BE2C (cell line): ENCODE results near the gene SERGEF. TPM values are rescaled to one million over a fixed set of nuclear protein-coding genes. Genes with fewer than 3 reads are reported as not detected.

Experiments used
- DNase-seq: peaks from one replicate; pipeline ENCODE4 v3.0.0-alpha.2; 2020
- H3K27me3 ChIP-seq: fragments of 250-450 bp; sonication (Bioruptor Pico); 2 replicates; pipeline ENCODE4 v1.5.1; 2020; ENCODE audit warnings: mild to moderate bottlenecking
- H3K36me3 ChIP-seq: fragments of 250-450 bp; sonication (Bioruptor Pico); 2 replicates; pipeline ENCODE4 v1.5.1; 2020; ENCODE audit warnings: mild to moderate bottlenecking
- H3K4me1 ChIP-seq: fragments of 250-450 bp; sonication (Bioruptor Pico); 2 replicates; pipeline ENCODE4 v1.5.1; 2020
- H3K4me3 ChIP-seq: 2 replicates; pipeline ENCODE4 v1.5.1; 2011; ENCODE audit warnings: low read depth, low read length
- H3K9me3 ChIP-seq: fragments of 250-450 bp; sonication (Bioruptor Pico); 2 replicates; pipeline ENCODE4 v1.5.1; 2020
- CTCF ChIP-seq: IDR thresholded peaks from 2 replicates; pipeline ENCODE4 v1.5.1; 2012; ENCODE audit warnings: mild to moderate bottlenecking, low read depth, low read length
- polyA plus RNA-seq: library from polyadenylated mRNA; unstranded; fragments of >200 nt; gene quantifications from one replicate; pipeline ENCODE4 v1.2.1, GENCODE V29; 2012; ENCODE audit warnings: low read depth, missing spikeins; ENCODE audit not compliant: insufficient read length, insufficient read depth

SERGEF gene
- polyA plus RNA-seq: 13.5 TPM

GRCh38 chr11:18012906-18013781 is at the start of gene SERGEF:
Gene SERGEF (minus strand): TSS chr11:18013047. CDS start chr11:18013010, 37 bp downstream.
- H3K4me3 ChIP-seq: peak within 1 kb of the TSS; percentile 72
- H3K36me3 ChIP-seq: no peaks in the 10 kb centered on the region

GRCh38 chr11:18061351-18061750 is 48.5 kb upstream of the SERGEF start:
- Histone ChIP-seq H3K9me3 (no peaks in the 10 kb centered on the region), H3K27me3 (no peaks in the 10 kb centered on the region), H3K4me1 (no peaks in the 10 kb centered on the region), H3K36me3 (no peaks in the 10 kb centered on the region), H3K4me3 (no peak overlapping the region)
- TF ChIP-seq CTCF: no peak
- no peak for DNase-seq

More at GRCh38 chr11:18012906-18013781, at the start of gene SERGEF:
- peaks cover 6% of the 10 kb centered on the region; the same call in 1 of the 2 replicates for H3K27me3 ChIP-seq
- H3K9me3 ChIP-seq: no peaks in the 10 kb centered on the region
- no peaks in the 10 kb centered on the region for H3K4me1 ChIP-seq
- TF ChIP-seq CTCF: no peak
- peak; percentile 90 for DNase-seq

- H3K4me1 ChIP-seq: no peaks in the 10 kb centered on the region
- no peaks in the 10 kb centered on the region for H3K36me3 ChIP-seq
- no peak for DNase-seq
- no peaks in the 10 kb centered on the region for H3K27me3 ChIP-seq
- no peak overlapping the region for H3K4me3 ChIP-seq
- no peak for TF ChIP-seq CTCF
- no peaks in the 10 kb centered on the region for H3K9me3 ChIP-seq
These were observed 43.8 kb upstream of the SERGEF start for GRCh38 chr11:18056561-18057181.

GRCh38 chr11:18054511-18055103 is 41.8 kb upstream of the SERGEF start:
- no peak overlapping the region for H3K4me3 ChIP-seq
- H3K27me3 ChIP-seq: no peaks in the 10 kb centered on the region
- DNase-seq: no peak
- H3K9me3 ChIP-seq: no peaks in the 10 kb centered on the region
- no peak for TF ChIP-seq CTCF
- H3K36me3 ChIP-seq: no peaks in the 10 kb centered on the region
- H3K4me1 ChIP-seq: no peaks in the 10 kb centered on the region

- Histone ChIP-seq H3K36me3 (no peaks in the 10 kb centered on the region), H3K4me1 (no peaks in the 10 kb centered on the region), H3K9me3 (no peaks in the 10 kb centered on the region), H3K27me3 (peaks cover 15% of the 10 kb centered on the region), H3K4me3 (no peak overlapping the region)
- no peak for DNase-seq
- no peak for TF ChIP-seq CTCF
These were observed 38.0 kb upstream of the SERGEF start for GRCh38 chr11:18050848-18051247.
